ENCODE data around the gene PACS2. TPM values are rescaled to one million over a fixed set of nuclear protein-coding genes. Genes with fewer than 3 reads are reported as not detected.

The PACS2 gene
- total and polyA plus RNA-seq, 2 donors (not counting 3 experiments of a cell fraction or from before 2014, with no cell fraction given), result 52.7 to 86.3 TPM

- dilution Hi-C loops (cut with MboI; ENCODE audit: extremely low pct_ligation_motif_present, low sequenced_read_pairs), result no loop called here
Measured at GRCh38 chr14:105300542-105301102, 13.9 kb upstream of the PACS2 start, which contains the start of gene BRF1. Gene BRF1, minus strand, starts transcription at chr14:105301001. Its CDS starts 372 bp downstream, at chr14:105300629.

More at GRCh38 chr14:105300542-105301102, 13.9 kb upstream of the PACS2 start, which contains the start of gene BRF1:
- H3K4me3 ChIP-seq (replicated peaks in 1 of 3; ENCODE audit: insufficient read depth in 1 of 3, low read depth in 1 of 3, low read length in 3 of 3), result peak within 1 kb of the TSS; percentile 25 to 79 (median 54)
- no peaks in the 10 kb centered on the region for H3K9me3 ChIP-seq (replicated peaks; ENCODE audit: control insufficient read depth, insufficient read depth, low read length)
- FAIRE-seq (no peak), DNase-seq (ENCODE audit: low read depth, low spot score) (peak; percentile 95)
- ChIA-PET POLR2A (interaction anchor here (0.9 to 1.2 kb wide), 2 partner anchors 14 to 131 kb away, joined by 3 read pairs; partner anchors contain the start of gene PACS2), CTCF (interaction anchor here (0.7 to 3.8 kb wide), 10 partner anchors 8 to 211 kb away, joined by 3 to 22 read pairs (median 4); partner anchors contain the start of genes BTBD6 and PACS2)
- peak within 1 kb of the TSS; percentile 90 for H3K9ac ChIP-seq (replicated peaks; ENCODE audit: extremely low read depth, insufficient read depth, low read length)
- H3K9me1 ChIP-seq (replicated peaks; ENCODE audit: control insufficient read depth, extremely low read depth, insufficient read depth, low read length), result no peaks in the 10 kb centered on the region
- H2AFZ ChIP-seq (ENCODE audit: low read depth, low read length), result peak within 1 kb of the TSS; percentile 77
- peak within 1 kb of the TSS; percentile 62 for H3K27ac ChIP-seq (ENCODE audit: insufficient read depth, low read depth, low read length)
- H3K4me2 ChIP-seq (ENCODE audit: insufficient read depth, low read length), result peak within 1 kb of the TSS; percentile 56
- H4K20me1 ChIP-seq (replicated peaks; ENCODE audit: control insufficient read depth, extremely low read depth, insufficient read depth, low read length), result no peaks in the 10 kb centered on the region
- peaks cover 9% of the 10 kb centered on the region for H3K4me1 ChIP-seq (ENCODE audit: control insufficient read depth, extremely low read depth, insufficient read depth, low read length)
- BruUV-seq (replicated peaks), result no TSS peak
- H3K79me2 ChIP-seq (ENCODE audit: control insufficient read depth, insufficient read depth, low read length), result peaks cover 24% of the 10 kb centered on the region
- no peak for TF ChIP-seq POLR2AphosphoS5 (IDR thresholded peaks at IDR 0.05; ENCODE audit: insufficient read depth, low read depth, low read length)
- no peak for TF ChIP-seq CTCF (IDR thresholded peaks at IDR 0.05; ENCODE audit: extremely low read depth in 1 of 2, insufficient read depth in 1 of 2, low read depth in 1 of 2, low read length in 2 of 2)
- TF ChIP-seq GATA2 (IDR thresholded peaks at IDR 0.05; ENCODE audit: insufficient read depth, insufficient read length, low read depth, low read length), result no peak
- no peak for TF ChIP-seq MYC (IDR thresholded peaks at IDR 0.05; ENCODE audit: low read depth, low read length)
- TF ChIP-seq JUN (IDR thresholded peaks at IDR 0.05; ENCODE audit: borderline replicate concordance, insufficient read depth, insufficient read length, low read depth), result no peak
- TF ChIP-seq POLR2A (IDR thresholded peaks at IDR 0.05; ENCODE audit: low read depth, low read length), result no peak
- TF ChIP-seq FOS (IDR thresholded peaks at IDR 0.05; ENCODE audit: borderline replicate concordance, insufficient read depth, low read length), result no peak
- intact Hi-C loops (cut with micrococcal nuclease), result loop anchor here (1.0 to 10.0 kb wide), 7 partner anchors 13 to 323 kb away; partner anchors contain the start of genes AHNAK2, BTBD6, MTA1 and TEDC1
- no peaks in the 10 kb centered on the region for H3K36me3 ChIP-seq (ENCODE audit: control insufficient read depth in 2 of 2, extremely low read depth in 1 of 2, insufficient read depth in 2 of 2, low read length in 2 of 2)
- no peaks in the 10 kb centered on the region for H3K27me3 ChIP-seq (ENCODE audit: control insufficient read depth in 2 of 2, insufficient read depth in 2 of 2, low read length in 2 of 2)
